Hepatocyte (in vitro differentiated cells): ENCODE measurements around the gene CCDC191. TPM values are rescaled to one million over a fixed set of nuclear protein-coding genes. Genes with fewer than 3 reads are reported as not detected.

Source experiments
- DNase-seq: peaks from one replicate; pipeline ENCODE4 v3.0.0-alpha.2; 2016; ENCODE audit warnings: low spot score
- H2AFZ ChIP-seq: fragments of 200-600 bp; sonication (generic); 2 replicates; pipeline ENCODE4 v1.6.0; 2016; ENCODE audit warnings: antibody characterized with exemption, mild to moderate bottlenecking
- H3K27ac ChIP-seq: fragments of 200-600 bp; sonication (generic); 2 replicates; pipeline ENCODE4 v1.5.1; 2016; ENCODE audit warnings: mild to moderate bottlenecking
- H3K27me3 ChIP-seq: fragments of 200-600 bp; sonication (generic); 2 replicates; pipeline ENCODE4 v1.6.1; 2016
- H3K36me3 ChIP-seq: fragments of 200-600 bp; sonication (generic); replicated peaks from 2 replicates; pipeline ENCODE4 v1.5.1; 2016; ENCODE audit warnings: low read depth; ENCODE audit not compliant: insufficient read depth
- H3K4me1 ChIP-seq: fragments of 200-600 bp; sonication (generic); 2 replicates; pipeline ENCODE4 v1.5.1; 2016; ENCODE audit warnings: mild to moderate bottlenecking, moderate library complexity; ENCODE audit not compliant: insufficient read depth
- H3K4me2 ChIP-seq: fragments of 200-600 bp; sonication (generic); 2 replicates; pipeline ENCODE4 v1.6.0; 2016
- H3K4me3 ChIP-seq: fragments of 200-600 bp; sonication (generic); 2 replicates; pipeline ENCODE4 v1.5.1; 2016; ENCODE audit warnings: mild to moderate bottlenecking
- H3K79me2 ChIP-seq: fragments of 200-600 bp; sonication (generic); 2 replicates; pipeline ENCODE4 v1.6.0; 2017; ENCODE audit warnings: mild to moderate bottlenecking
- H3K9me2 ChIP-seq: fragments of 200-600 bp; sonication (generic); replicated peaks from 2 replicates; pipeline ENCODE4 v1.6.0; 2017; ENCODE audit warnings: mild to moderate bottlenecking; ENCODE audit not compliant: insufficient read depth
- H3K9me3 ChIP-seq: fragments of 200-600 bp; sonication (generic); 2 replicates; pipeline ENCODE4 v1.5.1; 2016; ENCODE audit warnings: low read depth, mild to moderate bottlenecking
- H4K20me1 ChIP-seq: fragments of 200-600 bp; sonication (generic); 2 replicates; pipeline ENCODE4 v1.6.0; 2016; ENCODE audit warnings: mild to moderate bottlenecking; ENCODE audit not compliant: insufficient read depth, poor library complexity, severe bottlenecking
- EZH2 ChIP-seq: fragments of 200-600 bp; sonication (generic); IDR thresholded peaks from 2 replicates; pipeline ENCODE4 v1.6.1; 2016; ENCODE audit warnings: antibody characterized with exemption, mild to moderate bottlenecking, borderline replicate concordance
- EZH2phosphoT487 ChIP-seq: fragments of 200-600 bp; sonication (generic); IDR thresholded peaks from one replicate; pipeline ENCODE4 v1.6.1; 2018; ENCODE audit warnings: antibody characterized with exemption, mild to moderate bottlenecking, low read depth, moderate library complexity; ENCODE audit not compliant: unreplicated experiment, severe bottlenecking
- WGBS: methylation state at CpG from one replicate; pipeline ENCODE4 v1.1.6; 2016; ENCODE audit warnings: low lambda C conversion rate; ENCODE audit errors: missing lambda C conversion rate; 5-methylcytosine and 5-hydroxymethylcytosine counted together
- polyA plus RNA-seq: library from polyadenylated mRNA; unstranded; fragments of >200 nt; fragmentation: Nextera tagmentation; extraction: Ambion mirVana; gene quantifications from 2 replicates; pipeline ENCODE4 v1.2.1, GENCODE V29; 2016
- total RNA-seq: library from RNA; depleted of rRNA; stranded (reverse); fragments of >200 nt; gene quantifications from 2 replicates; pipeline ENCODE4 v1.2.3, GENCODE V29; 2014
- TF ChIP-seq, protein P1 (sequence below): fragments of 200-600 bp; sonication (generic); IDR thresholded peaks from 2 replicates; pipeline ENCODE4 v1.5.1; 2016; ENCODE audit warnings: antibody characterized with exemption, mild to moderate bottlenecking; ENCODE audit not compliant: poor library complexity

The CCDC191 gene
- total and polyA plus RNA-seq, 2 experiments from 2014 or later, result 1.1 to 3.5 TPM

DNA sequence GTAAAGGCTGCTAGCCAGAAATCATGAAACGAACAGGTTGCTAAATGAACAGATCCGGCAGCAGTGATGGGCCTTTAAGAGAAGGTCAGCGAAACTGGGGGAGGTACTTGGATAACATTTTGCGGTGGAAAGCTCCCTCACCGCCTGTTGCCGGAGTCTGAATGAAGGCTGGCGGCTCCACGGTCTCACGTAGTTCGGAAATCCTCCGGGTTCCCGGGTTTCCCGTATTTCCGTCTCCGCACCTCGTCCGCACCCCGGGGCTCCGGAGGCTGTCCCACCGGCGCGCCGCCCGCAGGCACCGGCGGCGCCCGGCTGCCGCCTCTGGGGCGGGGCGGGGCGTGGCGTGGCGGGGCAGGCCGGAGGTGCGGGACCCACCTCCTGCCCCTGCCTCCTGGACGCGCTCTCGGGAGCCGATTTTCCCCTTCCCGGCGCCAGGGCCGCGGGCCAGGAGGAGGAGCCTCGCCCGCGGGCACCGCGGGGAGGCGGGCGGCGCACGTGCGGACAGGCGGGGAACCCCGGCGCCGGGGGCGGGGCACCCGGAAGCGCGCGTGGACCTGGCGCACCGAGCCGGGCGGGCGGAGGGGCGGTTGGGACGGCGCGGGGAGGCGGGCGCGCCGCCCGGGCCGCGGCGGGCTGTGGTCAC lies 108.8 kb downstream of the CCDC191 start, which contains the start of gene ZDHHC23:
TSS of gene ZDHHC23 (plus strand) at position 642 of the 643 bp plus-strand sequence. CDS start 790 bp downstream, outside the sequence.
- Histone ChIP-seq H3K9me2 (no peaks in the 10 kb centered on the region), H2AFZ (peak within 1 kb of the TSS; percentile 93), H3K27ac (peak within 1 kb of the TSS; percentile 62), H3K79me2 (no peaks in the 10 kb centered on the region), H3K4me2 (peak within 1 kb of the TSS; percentile 99), H3K4me3 (peak within 1 kb of the TSS; percentile 87), H3K27me3 (peaks cover 3% of the 10 kb centered on the region), H3K36me3 (no peaks in the 10 kb centered on the region), H4K20me1 (no peaks in the 10 kb centered on the region), H3K9me3 (no peaks in the 10 kb centered on the region), H3K4me1 (no peaks in the 10 kb centered on the region)
- peak; percentile 87 for DNase-seq
- WGBS, result 0% methylated on average over 28 of the region's 80 CpGs
- no peak for TF ChIP-seq EZH2phosphoT487
- TF ChIP-seq EZH2, result no peak
- TF ChIP-seq, protein P1, sequence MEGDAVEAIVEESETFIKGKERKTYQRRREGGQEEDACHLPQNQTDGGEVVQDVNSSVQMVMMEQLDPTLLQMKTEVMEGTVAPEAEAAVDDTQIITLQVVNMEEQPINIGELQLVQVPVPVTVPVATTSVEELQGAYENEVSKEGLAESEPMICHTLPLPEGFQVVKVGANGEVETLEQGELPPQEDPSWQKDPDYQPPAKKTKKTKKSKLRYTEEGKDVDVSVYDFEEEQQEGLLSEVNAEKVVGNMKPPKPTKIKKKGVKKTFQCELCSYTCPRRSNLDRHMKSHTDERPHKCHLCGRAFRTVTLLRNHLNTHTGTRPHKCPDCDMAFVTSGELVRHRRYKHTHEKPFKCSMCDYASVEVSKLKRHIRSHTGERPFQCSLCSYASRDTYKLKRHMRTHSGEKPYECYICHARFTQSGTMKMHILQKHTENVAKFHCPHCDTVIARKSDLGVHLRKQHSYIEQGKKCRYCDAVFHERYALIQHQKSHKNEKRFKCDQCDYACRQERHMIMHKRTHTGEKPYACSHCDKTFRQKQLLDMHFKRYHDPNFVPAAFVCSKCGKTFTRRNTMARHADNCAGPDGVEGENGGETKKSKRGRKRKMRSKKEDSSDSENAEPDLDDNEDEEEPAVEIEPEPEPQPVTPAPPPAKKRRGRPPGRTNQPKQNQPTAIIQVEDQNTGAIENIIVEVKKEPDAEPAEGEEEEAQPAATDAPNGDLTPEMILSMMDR, result no peak

DNA sequence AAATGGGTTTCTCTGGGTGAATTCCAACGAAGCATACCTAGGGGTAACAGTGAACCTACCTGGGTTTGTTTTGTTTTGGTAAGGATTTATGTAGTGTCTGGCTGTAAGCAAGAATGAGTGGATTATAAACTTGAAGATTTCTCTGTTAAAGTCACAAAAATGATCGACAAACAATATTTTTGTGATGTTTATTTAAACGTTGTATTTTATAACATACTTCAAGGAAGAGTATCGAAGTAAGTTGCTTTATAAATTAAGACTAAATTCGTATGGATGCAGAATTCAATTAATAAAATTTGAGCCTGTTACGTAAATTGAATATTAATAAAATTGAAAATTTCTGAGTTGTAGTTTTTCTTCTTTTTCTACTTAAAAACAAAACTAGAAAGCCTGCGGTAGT lies 109.5 kb downstream of the CCDC191 start:
- Histone ChIP-seq H3K9me3 (no peaks in the 10 kb centered on the region), H3K27ac (peak overlapping the region; percentile 62), H3K4me2 (peak overlapping the region; percentile 99), H3K4me1 (no peaks in the 10 kb centered on the region), H4K20me1 (no peaks in the 10 kb centered on the region), H3K27me3 (peaks cover 3% of the 10 kb centered on the region), H3K79me2 (no peaks in the 10 kb centered on the region), H2AFZ (peak overlapping the region; percentile 93), H3K4me3 (peak overlapping the region; percentile 87), H3K9me2 (no peaks in the 10 kb centered on the region), H3K36me3 (no peaks in the 10 kb centered on the region)
- TF ChIP-seq EZH2phosphoT487, result no peak
- DNase-seq, result no peak
- 66% methylated on average over 7 of the region's 7 CpGs for WGBS

DNA sequence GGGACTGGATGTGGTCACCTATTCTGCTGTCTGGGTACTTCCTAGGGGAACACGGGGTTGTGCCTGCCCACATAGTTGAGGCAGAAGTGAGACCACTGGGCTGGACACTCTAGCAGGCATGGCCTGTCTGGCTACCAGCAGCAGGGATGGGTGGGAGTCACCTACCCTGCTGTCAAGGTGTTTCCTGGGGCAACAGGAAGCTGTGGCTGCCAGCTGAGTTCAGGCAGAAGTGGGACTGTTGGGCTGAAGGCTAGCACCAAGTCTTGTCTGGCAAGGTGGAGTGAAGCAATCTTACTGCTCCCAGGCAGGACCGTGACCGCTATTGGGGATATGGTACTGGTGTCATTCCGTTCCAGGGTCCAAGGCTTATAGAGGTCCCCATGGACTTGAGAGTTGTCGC lies 128.8 kb downstream of the CCDC191 start:
- no peak for DNase-seq
- H4K20me1 ChIP-seq, result no peaks in the 10 kb centered on the region
- no peak for TF ChIP-seq EZH2
- no peak for TF ChIP-seq EZH2phosphoT487
- TF ChIP-seq, protein P1, result no peak
- H3K4me2 ChIP-seq, result no peak overlapping the region
- H2AFZ ChIP-seq, result no peak overlapping the region
- peaks cover 4% of the 10 kb centered on the region for H3K9me3 ChIP-seq
- no peaks in the 10 kb centered on the region for H3K79me2 ChIP-seq
- no peaks in the 10 kb centered on the region for H3K36me3 ChIP-seq
- H3K27ac ChIP-seq, result no peak overlapping the region
- no peaks in the 10 kb centered on the region for H3K9me2 ChIP-seq
- 97% methylated on average over 5 of the region's 5 CpGs for WGBS
- H3K4me1 ChIP-seq, result no peaks in the 10 kb centered on the region
- no peak overlapping the region for H3K4me3 ChIP-seq
- no peaks in the 10 kb centered on the region for H3K27me3 ChIP-seq

DNA sequence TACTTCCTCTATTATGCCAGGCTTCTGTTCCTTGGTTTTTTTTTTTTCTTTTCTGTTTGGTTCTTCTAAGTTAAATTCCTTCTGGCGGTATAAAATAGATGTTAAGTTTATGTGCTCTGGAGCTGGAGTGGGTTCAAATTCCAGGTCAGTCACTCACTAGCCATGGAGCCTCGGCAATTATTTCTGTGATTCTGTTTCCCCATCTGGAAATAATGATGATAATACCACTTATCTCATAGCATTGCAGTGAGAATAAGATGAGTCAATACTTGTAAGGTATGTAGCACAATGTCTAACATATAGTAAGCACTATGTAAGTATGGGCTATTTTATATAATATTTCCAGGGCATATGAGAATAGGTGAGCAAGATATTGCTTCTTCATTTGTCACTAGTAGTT lies 141.7 kb downstream of the CCDC191 start:
- TF ChIP-seq EZH2 (no peak), EZH2phosphoT487 (no peak)
- TF ChIP-seq, protein P1, result no peak
- H3K27me3 ChIP-seq, result no peaks in the 10 kb centered on the region
- no peaks in the 10 kb centered on the region for H3K79me2 ChIP-seq
- no peak overlapping the region for H2AFZ ChIP-seq
- no peak overlapping the region for H3K4me3 ChIP-seq
- H4K20me1 ChIP-seq, result no peaks in the 10 kb centered on the region
- H3K9me3 ChIP-seq, result no peaks in the 10 kb centered on the region
- no peak overlapping the region for H3K27ac ChIP-seq
- no peaks in the 10 kb centered on the region for H3K4me1 ChIP-seq
- no peaks in the 10 kb centered on the region for H3K9me2 ChIP-seq
- DNase-seq, result no peak
- 61% methylated on average over 2 of the region's 2 CpGs for WGBS
- H3K36me3 ChIP-seq, result no peaks in the 10 kb centered on the region
- H3K4me2 ChIP-seq, result no peak overlapping the region
